Measurements from ENCODE around the gene IGF1R.

Gene IGF1R

DNA sequence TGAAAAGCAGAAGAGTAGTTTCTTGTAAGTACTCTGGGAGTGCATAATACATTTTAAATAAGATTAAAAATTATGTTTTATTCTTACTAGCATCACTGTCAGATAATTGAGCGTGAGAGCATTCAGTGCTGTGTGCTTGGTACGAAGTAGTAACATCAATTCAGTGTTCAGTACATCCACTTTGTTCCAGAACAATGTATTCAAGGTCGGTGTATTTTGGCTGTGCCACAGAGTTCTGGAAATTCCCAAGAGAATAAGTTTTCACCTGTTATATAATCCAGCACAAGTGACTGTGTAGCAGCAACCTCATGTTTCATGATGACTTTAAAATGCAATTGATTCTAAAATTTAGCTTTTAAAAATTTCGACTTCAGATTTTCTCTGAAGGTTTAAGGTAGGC lies 130.6 kb downstream of the IGF1R start:
- H3K27ac ChIP-seq (replicated peaks): peak overlapping the region; percentile 33
- TF ChIP-seq SPI1 (IDR thresholded peaks at IDR 0.05; ENCODE audit: borderline replicate concordance, low read depth): no peak
- TF ChIP-seq GABPA (IDR thresholded peaks at IDR 0.05; ENCODE audit: low read depth): no peak
- no peak for TF ChIP-seq POLR2AphosphoS5 (IDR thresholded peaks at IDR 0.05; ENCODE audit: low read depth)
- H3K4me3 ChIP-seq (replicated peaks; ENCODE audit: insufficient read depth, low read length): no peak overlapping the region
- DNase-seq (ENCODE audit: low read depth in 1 of 2, low spot score in 1 of 2): no peak
- H3K27me3 ChIP-seq (ENCODE audit: insufficient read depth, poor library complexity, severe bottlenecking): no peaks in the 10 kb centered on the region

DNA sequence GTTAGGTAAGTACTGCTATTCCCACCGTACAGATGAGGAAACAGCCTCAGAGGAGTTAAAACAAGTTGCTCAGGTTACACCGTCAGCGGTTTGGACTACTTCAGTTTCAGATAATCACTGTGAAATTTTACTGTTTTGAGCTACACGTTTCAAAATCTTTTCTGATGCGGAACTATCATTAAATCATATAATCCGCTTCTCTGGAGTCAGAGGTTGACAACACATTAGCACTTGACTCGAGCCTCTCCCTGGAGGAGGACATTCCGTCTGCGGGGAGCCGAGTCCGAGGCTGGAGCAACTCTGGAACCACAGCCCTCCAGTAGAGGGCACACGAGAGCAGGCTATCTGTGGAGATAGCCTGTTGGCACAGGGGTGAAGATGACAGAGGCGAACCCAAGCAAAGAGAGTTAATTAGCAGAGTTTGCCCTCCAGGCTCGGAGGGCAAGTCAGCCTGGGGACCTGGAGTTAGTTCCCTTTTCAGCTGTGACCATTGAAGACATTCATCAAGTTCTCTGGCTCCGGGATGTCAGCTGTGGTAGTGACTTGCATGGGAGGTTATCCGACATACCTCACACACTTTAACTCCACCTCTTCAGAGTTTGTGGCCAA lies 131.2 kb downstream of the IGF1R start:
- peak; percentile 50 to 84 for DNase-seq (ENCODE audit: low read depth in 1 of 2, low spot score in 1 of 2)
- TF ChIP-seq, protein P1, sequence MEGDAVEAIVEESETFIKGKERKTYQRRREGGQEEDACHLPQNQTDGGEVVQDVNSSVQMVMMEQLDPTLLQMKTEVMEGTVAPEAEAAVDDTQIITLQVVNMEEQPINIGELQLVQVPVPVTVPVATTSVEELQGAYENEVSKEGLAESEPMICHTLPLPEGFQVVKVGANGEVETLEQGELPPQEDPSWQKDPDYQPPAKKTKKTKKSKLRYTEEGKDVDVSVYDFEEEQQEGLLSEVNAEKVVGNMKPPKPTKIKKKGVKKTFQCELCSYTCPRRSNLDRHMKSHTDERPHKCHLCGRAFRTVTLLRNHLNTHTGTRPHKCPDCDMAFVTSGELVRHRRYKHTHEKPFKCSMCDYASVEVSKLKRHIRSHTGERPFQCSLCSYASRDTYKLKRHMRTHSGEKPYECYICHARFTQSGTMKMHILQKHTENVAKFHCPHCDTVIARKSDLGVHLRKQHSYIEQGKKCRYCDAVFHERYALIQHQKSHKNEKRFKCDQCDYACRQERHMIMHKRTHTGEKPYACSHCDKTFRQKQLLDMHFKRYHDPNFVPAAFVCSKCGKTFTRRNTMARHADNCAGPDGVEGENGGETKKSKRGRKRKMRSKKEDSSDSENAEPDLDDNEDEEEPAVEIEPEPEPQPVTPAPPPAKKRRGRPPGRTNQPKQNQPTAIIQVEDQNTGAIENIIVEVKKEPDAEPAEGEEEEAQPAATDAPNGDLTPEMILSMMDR (IDR thresholded peaks at IDR 0.05; ENCODE audit: insufficient read depth, low read length): peak; percentile 72
- TF ChIP-seq POLR2AphosphoS5 (IDR thresholded peaks at IDR 0.05; ENCODE audit: low read depth): no peak
- Histone ChIP-seq H3K27ac (replicated peaks) (peak overlapping the region; percentile 33), H3K4me3 (replicated peaks; ENCODE audit: insufficient read depth, low read length) (no peak overlapping the region), H3K27me3 (ENCODE audit: insufficient read depth, poor library complexity, severe bottlenecking) (no peaks in the 10 kb centered on the region)

DNA sequence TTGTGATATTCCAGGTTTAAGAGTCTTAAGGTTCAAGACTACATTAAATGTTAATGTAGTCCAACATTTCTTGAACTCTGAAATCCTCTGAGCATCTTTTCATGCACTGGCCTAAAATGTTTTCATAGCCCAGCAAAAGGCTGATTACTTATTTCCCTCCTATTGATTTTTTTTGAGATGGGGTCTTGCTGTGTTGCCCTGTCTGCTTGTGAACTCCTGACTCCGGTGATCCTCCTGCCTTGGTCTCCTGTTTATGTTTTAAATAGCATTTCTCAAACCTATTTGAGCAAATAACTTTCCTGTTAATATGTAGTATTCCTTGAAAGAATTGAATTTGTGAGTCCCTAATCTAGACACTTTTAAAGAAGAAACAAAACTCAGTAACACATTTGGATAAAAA lies 133.5 kb downstream of the IGF1R start:
- Histone ChIP-seq H3K4me3 (replicated peaks; ENCODE audit: insufficient read depth, low read length) (no peak overlapping the region), H3K27ac (replicated peaks) (no peak overlapping the region), H3K27me3 (ENCODE audit: insufficient read depth, poor library complexity, severe bottlenecking) (no peaks in the 10 kb centered on the region)
- TF ChIP-seq, protein P1 (IDR thresholded peaks at IDR 0.05; ENCODE audit: insufficient read depth, low read length): no peak
- TF ChIP-seq GABPA (IDR thresholded peaks at IDR 0.05; ENCODE audit: low read depth): no peak
- TF ChIP-seq, protein P2, sequence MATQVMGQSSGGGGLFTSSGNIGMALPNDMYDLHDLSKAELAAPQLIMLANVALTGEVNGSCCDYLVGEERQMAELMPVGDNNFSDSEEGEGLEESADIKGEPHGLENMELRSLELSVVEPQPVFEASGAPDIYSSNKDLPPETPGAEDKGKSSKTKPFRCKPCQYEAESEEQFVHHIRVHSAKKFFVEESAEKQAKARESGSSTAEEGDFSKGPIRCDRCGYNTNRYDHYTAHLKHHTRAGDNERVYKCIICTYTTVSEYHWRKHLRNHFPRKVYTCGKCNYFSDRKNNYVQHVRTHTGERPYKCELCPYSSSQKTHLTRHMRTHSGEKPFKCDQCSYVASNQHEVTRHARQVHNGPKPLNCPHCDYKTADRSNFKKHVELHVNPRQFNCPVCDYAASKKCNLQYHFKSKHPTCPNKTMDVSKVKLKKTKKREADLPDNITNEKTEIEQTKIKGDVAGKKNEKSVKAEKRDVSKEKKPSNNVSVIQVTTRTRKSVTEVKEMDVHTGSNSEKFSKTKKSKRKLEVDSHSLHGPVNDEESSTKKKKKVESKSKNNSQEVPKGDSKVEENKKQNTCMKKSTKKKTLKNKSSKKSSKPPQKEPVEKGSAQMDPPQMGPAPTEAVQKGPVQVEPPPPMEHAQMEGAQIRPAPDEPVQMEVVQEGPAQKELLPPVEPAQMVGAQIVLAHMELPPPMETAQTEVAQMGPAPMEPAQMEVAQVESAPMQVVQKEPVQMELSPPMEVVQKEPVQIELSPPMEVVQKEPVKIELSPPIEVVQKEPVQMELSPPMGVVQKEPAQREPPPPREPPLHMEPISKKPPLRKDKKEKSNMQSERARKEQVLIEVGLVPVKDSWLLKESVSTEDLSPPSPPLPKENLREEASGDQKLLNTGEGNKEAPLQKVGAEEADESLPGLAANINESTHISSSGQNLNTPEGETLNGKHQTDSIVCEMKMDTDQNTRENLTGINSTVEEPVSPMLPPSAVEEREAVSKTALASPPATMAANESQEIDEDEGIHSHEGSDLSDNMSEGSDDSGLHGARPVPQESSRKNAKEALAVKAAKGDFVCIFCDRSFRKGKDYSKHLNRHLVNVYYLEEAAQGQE (IDR thresholded peaks at IDR 0.05; ENCODE audit: insufficient replicate concordance, low read depth): no peak
- no peak for DNase-seq (ENCODE audit: low read depth in 1 of 2, low spot score in 1 of 2)

DNA sequence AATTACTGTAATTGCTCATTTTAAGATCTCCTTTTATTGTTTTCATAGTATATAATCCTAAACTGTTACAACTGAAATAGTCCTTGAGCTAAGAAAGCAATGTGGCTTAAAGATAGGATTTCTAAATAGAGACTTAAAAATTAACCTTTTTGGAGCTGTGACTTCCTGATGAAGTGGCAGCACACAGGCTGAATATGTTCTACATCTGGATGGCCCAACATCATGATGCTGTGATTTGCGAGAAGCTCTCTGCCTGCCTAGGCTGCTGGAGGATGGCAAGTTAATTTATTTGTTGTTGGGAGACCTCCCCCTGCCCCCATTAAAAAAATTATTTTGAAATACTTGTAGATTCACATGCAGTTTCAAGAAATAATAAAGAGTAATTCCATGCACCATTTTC lies 134.5 kb downstream of the IGF1R start:
- Histone ChIP-seq H3K27me3 (ENCODE audit: insufficient read depth, poor library complexity, severe bottlenecking) (no peaks in the 10 kb centered on the region), H3K4me3 (replicated peaks; ENCODE audit: insufficient read depth, low read length) (no peak overlapping the region), H3K27ac (replicated peaks) (no peak overlapping the region)
- TF ChIP-seq GABPA (IDR thresholded peaks at IDR 0.05; ENCODE audit: low read depth): no peak
- TF ChIP-seq, protein P1 (IDR thresholded peaks at IDR 0.05; ENCODE audit: insufficient read depth, low read length): no peak
- no peak for TF ChIP-seq SPI1 (IDR thresholded peaks at IDR 0.05; ENCODE audit: borderline replicate concordance, low read depth)
- TF ChIP-seq, protein P2 (IDR thresholded peaks at IDR 0.05; ENCODE audit: insufficient replicate concordance, low read depth): no peak
- TF ChIP-seq POLR2AphosphoS5 (IDR thresholded peaks at IDR 0.05; ENCODE audit: low read depth): no peak
- no peak for DNase-seq (ENCODE audit: low read depth in 1 of 2, low spot score in 1 of 2)
